K562 (cell line): ENCODE measurements around the gene RPF1. TPM values are rescaled to one million over a fixed set of nuclear protein-coding genes. Genes with fewer than 3 reads are reported as not detected.

Experiments used
- BCL6 ChIP-seq: fragments of 250-450 bp; sonication (Bioruptor Pico); IDR thresholded peaks from 2 replicates; pipeline ENCODE4 v1.4.0; 2020
- BHLHE40 ChIP-seq: IDR thresholded peaks from 2 replicates; pipeline ENCODE4 v1.6.1; 2011; ENCODE audit warnings: low read length, improper control_type of control experiment
- CREB1 ChIP-seq, 2 experiments: sonication (generic) in 1 of 2; formaldehyde crosslinking in 1 of 2; IDR thresholded peaks; 2 replicates each; pipeline versions ENCODE4 v1.6.1 to v1.8.0; 2012 to 2022; ENCODE audit warnings: inconsistent platforms in 1 of 2, mild to moderate bottlenecking in 1 of 2, missing genetic modification reagents in 1 of 2, moderate library complexity in 1 of 2
- DDX20 ChIP-seq: fragments of 450-650 bp; IDR thresholded peaks from 2 replicates; pipeline ENCODE4 v1.6.1; 2016; ENCODE audit warnings: missing genetic modification characterization, low read depth, mild to moderate bottlenecking, missing compliant biosample characterization, moderate library complexity
- DMBX1 ChIP-seq: fragments of 250-450 bp; sonication (Bioruptor Pico); IDR thresholded peaks from 2 replicates; pipeline ENCODE4 v1.8.0; 2022; ENCODE audit warnings: inconsistent platforms, mild to moderate bottlenecking, moderate library complexity, borderline replicate concordance
- FOXA3 ChIP-seq, 2 experiments: fragments of 450-650 bp in 1 of 2; sonication (generic) in 1 of 2; formaldehyde crosslinking; IDR thresholded peaks in 1 of 2; conservative IDR thresholded peaks in 1 of 2; 2 replicates each; pipeline versions ENCODE4 v1.4.0 to v1.8.0; 2020 to 2022; ENCODE audit warnings: mild to moderate bottlenecking in 2 of 2, missing genetic modification reagents in 1 of 2
- HDAC2 ChIP-seq: fragments of 450-650 bp; IDR thresholded peaks from 2 replicates; pipeline ENCODE4 v1.6.1; 2016; ENCODE audit warnings: mild to moderate bottlenecking
- HEY1 ChIP-seq: fragments of 250-450 bp; sonication (Bioruptor Pico); IDR thresholded peaks from 2 replicates; pipeline ENCODE4 v1.5.0; 2020; ENCODE audit warnings: mild to moderate bottlenecking, moderate library complexity, borderline replicate concordance
- HMG20A ChIP-seq: fragments of 450-650 bp; formaldehyde crosslinking; conservative IDR thresholded peaks from 2 replicates; pipeline ENCODE4 v1.4.0; 2020; ENCODE audit warnings: mild to moderate bottlenecking, mixed read lengths
- MLX ChIP-seq, 2 experiments: fragments of 450-650 bp in 1 of 2; sonication (generic) in 1 of 2; formaldehyde crosslinking; conservative IDR thresholded peaks; 2 replicates each; pipeline versions ENCODE4 v1.4.0 to v1.8.1; 2020 to 2022; ENCODE audit warnings: mild to moderate bottlenecking in 1 of 2, missing genetic modification reagents in 1 of 2
- PTRF ChIP-seq: fragments of 450-650 bp; IDR thresholded peaks from 2 replicates; pipeline ENCODE4 v1.6.1; 2016; ENCODE audit warnings: mild to moderate bottlenecking, missing genetic modification characterization, missing compliant biosample characterization
- SRSF1 ChIP-seq: fragments of 200-400 bp; formaldehyde crosslinking; IDR thresholded peaks from 2 replicates; pipeline ENCODE4 v1.6.1; 2017; ENCODE audit warnings: mild to moderate bottlenecking, low read depth, low read length, moderate library complexity
- STAT5A ChIP-seq: IDR thresholded peaks from 2 replicates; pipeline ENCODE4 v1.6.1; 2012; ENCODE audit warnings: low read length, inconsistent platforms, borderline replicate concordance
- TCF7L2 ChIP-seq: fragments of 150-350 bp; IDR thresholded peaks from 2 replicates; pipeline ENCODE4 v1.6.1; 2016; ENCODE audit warnings: low read depth, mild to moderate bottlenecking, low read length, moderate library complexity
- THRAP3 ChIP-seq: fragments of 450-650 bp; IDR thresholded peaks from 2 replicates; pipeline ENCODE4 v1.6.1; 2016; ENCODE audit warnings: mild to moderate bottlenecking, inconsistent platforms, borderline replicate concordance
- ZBTB1 ChIP-seq: sonication (generic); formaldehyde crosslinking; IDR thresholded peaks from 2 replicates; pipeline ENCODE4 v1.8.1; 2023; ENCODE audit warnings: missing genetic modification reagents, low read depth, mild to moderate bottlenecking, borderline replicate concordance
- ZBTB9 ChIP-seq: fragments of 450-650 bp; formaldehyde crosslinking; IDR thresholded peaks from 2 replicates; pipeline ENCODE4 v1.4.0; 2020; ENCODE audit warnings: mild to moderate bottlenecking, moderate library complexity
- ZNF134 ChIP-seq: fragments of 250-450 bp; sonication (Bioruptor Pico); conservative IDR thresholded peaks from 2 replicates; pipeline ENCODE4 v1.4.0; 2020
- ZNF75A ChIP-seq: fragments of 450-650 bp; formaldehyde crosslinking; IDR thresholded peaks from 2 replicates; pipeline ENCODE4 v1.4.0; 2020; ENCODE audit warnings: mild to moderate bottlenecking
- polyA plus RNA-seq, 8 experiments: library from polyadenylated mRNA; depleted of rRNA in 4 of 8; stranded (reverse) in 5 of 8; unstranded in 3 of 8; fragments of >200 nt; fragmentation: Nextera tagmentation in 2 of 8; fragmentation: Illumina TruSeq in 1 of 8; extraction: Ambion mirVana in 2 of 8; extraction: Trizol in 1 of 8; gene quantifications; 2 replicates each; pipeline versions ENCODE4 v1.2.1 to v1.2.3, GENCODE V29; 2011 to 2014; ENCODE audit warnings: inconsistent platforms in 1 of 8, missing spikeins in 1 of 8
- total RNA-seq, 7 experiments: library from RNA; depleted of rRNA in 6 of 7; stranded (reverse); fragments of >200 nt in 6 of 7; fragmentation: Illumina TruSeq in 2 of 7; extraction: Trizol in 2 of 7; gene quantifications; 2 replicates each; pipeline versions ENCODE4 v1.2.1 to v1.2.3, GENCODE V29; 2011 to 2021; ENCODE audit warnings: low replicate concordance in 1 of 7
- TF ChIP-seq, protein P1 (sequence below): IDR thresholded peaks from 2 replicates; pipeline ENCODE4 v1.6.1; 2011; ENCODE audit warnings: borderline replicate concordance, low read depth, mild to moderate bottlenecking, moderate library complexity, low read length; ENCODE audit not compliant: insufficient read depth, poor library complexity, severe bottlenecking
- TF ChIP-seq, protein P2 (sequence below): sonication (generic); formaldehyde crosslinking; IDR thresholded peaks from 2 replicates; pipeline ENCODE4 v1.8.0; 2022; ENCODE audit warnings: mild to moderate bottlenecking, missing genetic modification reagents

Gene RPF1
- total and polyA plus RNA-seq, 9 of the 15 experiments (the other 6 are each of a cell fraction or from before 2014, with no cell fraction given), result 52.4 to 156 (median 90.2) TPM

- TF ChIP-seq, protein P1, sequence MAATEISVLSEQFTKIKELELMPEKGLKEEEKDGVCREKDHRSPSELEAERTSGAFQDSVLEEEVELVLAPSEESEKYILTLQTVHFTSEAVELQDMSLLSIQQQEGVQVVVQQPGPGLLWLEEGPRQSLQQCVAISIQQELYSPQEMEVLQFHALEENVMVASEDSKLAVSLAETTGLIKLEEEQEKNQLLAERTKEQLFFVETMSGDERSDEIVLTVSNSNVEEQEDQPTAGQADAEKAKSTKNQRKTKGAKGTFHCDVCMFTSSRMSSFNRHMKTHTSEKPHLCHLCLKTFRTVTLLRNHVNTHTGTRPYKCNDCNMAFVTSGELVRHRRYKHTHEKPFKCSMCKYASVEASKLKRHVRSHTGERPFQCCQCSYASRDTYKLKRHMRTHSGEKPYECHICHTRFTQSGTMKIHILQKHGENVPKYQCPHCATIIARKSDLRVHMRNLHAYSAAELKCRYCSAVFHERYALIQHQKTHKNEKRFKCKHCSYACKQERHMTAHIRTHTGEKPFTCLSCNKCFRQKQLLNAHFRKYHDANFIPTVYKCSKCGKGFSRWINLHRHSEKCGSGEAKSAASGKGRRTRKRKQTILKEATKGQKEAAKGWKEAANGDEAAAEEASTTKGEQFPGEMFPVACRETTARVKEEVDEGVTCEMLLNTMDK, result no peak
- TF ChIP-seq ZNF134 (CRISPR knock-in tag) (peak; percentile 47; the same call in 1 of the 2 replicates), PTRF (tag) (peak; percentile 75; the same call in 1 of the 2 replicates), TCF7L2 (no peak), STAT5A (no peak), THRAP3 (peak; percentile 80; the same call in 1 of the 2 replicates), MLX (CRISPR knock-in tag; conservative IDR thresholded peaks at IDR 0.05) (no peak), BCL6 (no peak), HEY1 (CRISPR knock-in tag) (no peak), FOXA3 (CRISPR knock-in tag; conservative IDR thresholded peaks at IDR 0.05 in 1 of 2, IDR thresholded peaks at IDR 0.05 in 1 of 2) (no peak), ZBTB1 (CRISPR knock-in tag) (no peak), DDX20 (tag) (peak; percentile 88), HDAC2 (peak; percentile 82; the same call in 1 of the 2 replicates), CREB1 (IDR thresholded peaks at IDR 0.05) (peak; percentile 42), CREB1 (CRISPR knock-in tag; IDR thresholded peaks at IDR 0.05) (0 out of 2 replicates have a peak, but pooled peaks have one; percentile 12), BHLHE40 (no peak), HMG20A (no peak), ZNF75A (CRISPR knock-in tag) (no peak), DMBX1 (CRISPR knock-in tag) (peak; percentile 84; the same call in 1 of the 2 replicates), ZBTB9 (CRISPR knock-in tag) (no peak), SRSF1 (no peak)
- TF ChIP-seq, protein P2, sequence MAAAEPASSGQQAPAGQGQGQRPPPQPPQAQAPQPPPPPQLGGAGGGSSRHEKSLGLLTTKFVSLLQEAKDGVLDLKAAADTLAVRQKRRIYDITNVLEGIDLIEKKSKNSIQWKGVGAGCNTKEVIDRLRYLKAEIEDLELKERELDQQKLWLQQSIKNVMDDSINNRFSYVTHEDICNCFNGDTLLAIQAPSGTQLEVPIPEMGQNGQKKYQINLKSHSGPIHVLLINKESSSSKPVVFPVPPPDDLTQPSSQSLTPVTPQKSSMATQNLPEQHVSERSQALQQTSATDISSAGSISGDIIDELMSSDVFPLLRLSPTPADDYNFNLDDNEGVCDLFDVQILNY (CRISPR knock-in tag), result no peak
These were observed at the start of gene RPF1 (continued) for GRCh38 chr1:84478876-84479868.
